WTC11 (cell line): Measurements from ENCODE around the gene KLHDC7A. TPM values are rescaled to one million over a fixed set of nuclear protein-coding genes. Genes with fewer than 3 reads are reported as not detected.
A peak's percentile ranks its signal among the peaks of the same experiment; 100 is the strongest.

ENCODE experiments used
- FOXJ3 ChIP-seq: sonication (generic); formaldehyde crosslinking; IDR thresholded peaks from 2 replicates; pipeline ENCODE4 v1.9.0; 2021; ENCODE audit warnings: missing genetic modification reagents, mild to moderate bottlenecking, borderline replicate concordance
- FOXP1 ChIP-seq: sonication (generic); formaldehyde crosslinking; IDR thresholded peaks from 2 replicates; pipeline ENCODE4 v1.8.0; 2022; ENCODE audit warnings: missing genetic modification reagents, mild to moderate bottlenecking, moderate library complexity, borderline replicate concordance
- MYBL2 ChIP-seq: sonication (generic); formaldehyde crosslinking; IDR thresholded peaks from 2 replicates; pipeline ENCODE4 v1.8.1; 2023; ENCODE audit warnings: mild to moderate bottlenecking, moderate library complexity, missing genetic modification reagents
- NR1H2 ChIP-seq: sonication (generic); formaldehyde crosslinking; IDR thresholded peaks from 2 replicates; pipeline ENCODE4 v1.9.0; 2021; ENCODE audit warnings: mild to moderate bottlenecking, moderate library complexity, missing genetic modification reagents
- PRRX2 ChIP-seq: fragments of 250-450 bp; sonication (Bioruptor Pico); IDR thresholded peaks from 2 replicates; pipeline ENCODE4 v1.8.0; 2021; ENCODE audit warnings: mild to moderate bottlenecking
- SP1 ChIP-seq: sonication (generic); formaldehyde crosslinking; conservative IDR thresholded peaks from 2 replicates; pipeline ENCODE4 v1.8.1; 2022; ENCODE audit warnings: missing genetic modification reagents
- TEAD1 ChIP-seq: sonication (generic); formaldehyde crosslinking; IDR thresholded peaks from 2 replicates; pipeline ENCODE4 v1.8.0; 2022; ENCODE audit warnings: mild to moderate bottlenecking, missing genetic modification reagents
- TEAD4 ChIP-seq: sonication (generic); formaldehyde crosslinking; IDR thresholded peaks from 2 replicates; pipeline ENCODE4 v1.8.0; 2022; ENCODE audit warnings: mild to moderate bottlenecking, missing genetic modification reagents
- TP53 ChIP-seq: sonication (generic); formaldehyde crosslinking; IDR thresholded peaks from 2 replicates; pipeline ENCODE4 v1.8.1; 2023; ENCODE audit warnings: mild to moderate bottlenecking, missing genetic modification reagents
- ZNF263 ChIP-seq: sonication (generic); formaldehyde crosslinking; IDR thresholded peaks from 2 replicates; pipeline ENCODE4 v1.8.1; 2022; ENCODE audit warnings: low read depth, mild to moderate bottlenecking, moderate library complexity, missing genetic modification reagents
- total RNA-seq: library from RNA; stranded (reverse); gene quantifications from 3 replicates; pipeline ENCODE4 v1.2.3, GENCODE V29; 2021
- TF ChIP-seq, protein P1 (sequence below): sonication (generic); formaldehyde crosslinking; IDR thresholded peaks from 2 replicates; pipeline ENCODE4 v1.8.1; 2023; ENCODE audit warnings: mild to moderate bottlenecking, missing genetic modification reagents, borderline replicate concordance
- TF ChIP-seq, protein P2 (sequence below): sonication (generic); formaldehyde crosslinking; IDR thresholded peaks from 2 replicates; pipeline ENCODE4 v1.8.1; 2022; ENCODE audit warnings: mild to moderate bottlenecking, moderate library complexity, missing genetic modification reagents
- TF ChIP-seq, protein P3 (sequence below): sonication (generic); formaldehyde crosslinking; IDR thresholded peaks from 2 replicates; pipeline ENCODE4 v1.8.0; 2023; ENCODE audit warnings: missing genetic modification reagents
- TF ChIP-seq, protein P4 (sequence below): fragments of 250-450 bp; sonication (Bioruptor Pico); IDR thresholded peaks from 2 replicates; pipeline ENCODE4 v1.9.0; 2021; ENCODE audit warnings: mild to moderate bottlenecking
- TF ChIP-seq, protein P5 (sequence below): sonication (generic); formaldehyde crosslinking; IDR thresholded peaks from 2 replicates; pipeline ENCODE4 v1.8.0; 2022; ENCODE audit warnings: mild to moderate bottlenecking, missing genetic modification reagents
- TF ChIP-seq, protein P6 (sequence below): sonication (generic); formaldehyde crosslinking; IDR thresholded peaks from 2 replicates; pipeline ENCODE4 v1.8.0; 2022; ENCODE audit warnings: mild to moderate bottlenecking, missing genetic modification reagents
- TF ChIP-seq, protein P7 (sequence below): fragments of 250-450 bp; sonication (Bioruptor Pico); IDR thresholded peaks from 2 replicates; pipeline ENCODE4 v1.8.0; 2021; ENCODE audit warnings: mild to moderate bottlenecking

Gene KLHDC7A
- total RNA-seq, 1 experiment from 2014 or later, result 14.3 TPM

DNA sequence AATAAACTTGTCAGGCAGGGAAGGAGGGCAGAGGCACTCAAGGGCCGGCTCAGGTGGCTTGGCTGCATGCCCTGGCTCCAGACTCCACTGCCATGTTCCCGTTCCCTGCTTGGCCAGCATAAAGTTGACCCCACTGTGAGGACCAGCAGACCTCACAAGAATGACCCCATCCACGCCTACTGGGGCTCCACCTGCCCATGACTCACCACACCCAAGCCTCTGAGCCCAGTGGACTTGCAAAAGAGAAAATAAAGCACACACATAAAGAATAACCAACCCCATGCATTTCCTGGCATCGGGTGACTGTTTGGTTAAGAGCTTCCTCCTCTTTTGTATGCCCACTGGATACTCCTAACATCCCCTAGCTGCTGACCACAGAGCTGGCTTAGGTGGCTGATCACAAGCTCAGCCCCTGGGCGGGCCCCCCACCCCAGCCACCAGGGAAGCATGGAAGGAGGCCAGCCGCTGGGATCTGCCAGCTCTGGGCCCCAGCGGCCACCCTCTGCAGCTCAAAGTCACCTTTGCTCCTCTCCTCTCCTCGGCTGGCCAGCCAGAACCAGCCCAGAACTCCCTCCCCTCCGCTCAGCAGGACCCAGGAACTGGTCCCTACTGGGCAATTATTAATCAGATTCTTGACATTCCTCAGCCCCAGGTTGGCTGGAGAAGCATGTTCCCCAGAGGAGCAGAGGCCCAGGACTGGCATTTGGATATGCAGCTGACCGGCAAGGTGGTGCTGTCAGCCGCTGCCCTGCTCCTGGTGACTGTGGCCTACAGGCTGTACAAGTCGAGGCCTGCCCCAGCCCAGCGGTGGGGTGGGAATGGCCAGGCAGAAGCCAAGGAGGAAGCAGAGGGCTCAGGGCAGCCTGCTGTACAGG lies at the start of gene KLHDC7A (continued):
- TF ChIP-seq, protein P1, sequence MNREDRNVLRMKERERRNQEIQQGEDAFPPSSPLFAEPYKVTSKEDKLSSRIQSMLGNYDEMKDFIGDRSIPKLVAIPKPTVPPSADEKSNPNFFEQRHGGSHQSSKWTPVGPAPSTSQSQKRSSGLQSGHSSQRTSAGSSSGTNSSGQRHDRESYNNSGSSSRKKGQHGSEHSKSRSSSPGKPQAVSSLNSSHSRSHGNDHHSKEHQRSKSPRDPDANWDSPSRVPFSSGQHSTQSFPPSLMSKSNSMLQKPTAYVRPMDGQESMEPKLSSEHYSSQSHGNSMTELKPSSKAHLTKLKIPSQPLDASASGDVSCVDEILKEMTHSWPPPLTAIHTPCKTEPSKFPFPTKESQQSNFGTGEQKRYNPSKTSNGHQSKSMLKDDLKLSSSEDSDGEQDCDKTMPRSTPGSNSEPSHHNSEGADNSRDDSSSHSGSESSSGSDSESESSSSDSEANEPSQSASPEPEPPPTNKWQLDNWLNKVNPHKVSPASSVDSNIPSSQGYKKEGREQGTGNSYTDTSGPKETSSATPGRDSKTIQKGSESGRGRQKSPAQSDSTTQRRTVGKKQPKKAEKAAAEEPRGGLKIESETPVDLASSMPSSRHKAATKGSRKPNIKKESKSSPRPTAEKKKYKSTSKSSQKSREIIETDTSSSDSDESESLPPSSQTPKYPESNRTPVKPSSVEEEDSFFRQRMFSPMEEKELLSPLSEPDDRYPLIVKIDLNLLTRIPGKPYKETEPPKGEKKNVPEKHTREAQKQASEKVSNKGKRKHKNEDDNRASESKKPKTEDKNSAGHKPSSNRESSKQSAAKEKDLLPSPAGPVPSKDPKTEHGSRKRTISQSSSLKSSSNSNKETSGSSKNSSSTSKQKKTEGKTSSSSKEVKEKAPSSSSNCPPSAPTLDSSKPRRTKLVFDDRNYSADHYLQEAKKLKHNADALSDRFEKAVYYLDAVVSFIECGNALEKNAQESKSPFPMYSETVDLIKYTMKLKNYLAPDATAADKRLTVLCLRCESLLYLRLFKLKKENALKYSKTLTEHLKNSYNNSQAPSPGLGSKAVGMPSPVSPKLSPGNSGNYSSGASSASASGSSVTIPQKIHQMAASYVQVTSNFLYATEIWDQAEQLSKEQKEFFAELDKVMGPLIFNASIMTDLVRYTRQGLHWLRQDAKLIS (CRISPR knock-in tag), result no peak
- TF ChIP-seq FOXP1 (CRISPR knock-in tag) (peak; percentile 70; the same call in 1 of the 2 replicates), FOXJ3 (CRISPR knock-in tag) (no peak), MYBL2 (CRISPR knock-in tag) (peak; percentile 65; the same call in 1 of the 2 replicates), SP1 (peak; percentile 78; the same call in 1 of the 2 replicates), ZNF263 (no peak), TP53 (no peak), TEAD1 (peak; percentile 99), PRRX2 (CRISPR knock-in tag) (no peak), TEAD4 (CRISPR knock-in tag) (peak; percentile 88; the same call in 1 of the 2 replicates), NR1H2 (no peak)
- TF ChIP-seq, protein P2, sequence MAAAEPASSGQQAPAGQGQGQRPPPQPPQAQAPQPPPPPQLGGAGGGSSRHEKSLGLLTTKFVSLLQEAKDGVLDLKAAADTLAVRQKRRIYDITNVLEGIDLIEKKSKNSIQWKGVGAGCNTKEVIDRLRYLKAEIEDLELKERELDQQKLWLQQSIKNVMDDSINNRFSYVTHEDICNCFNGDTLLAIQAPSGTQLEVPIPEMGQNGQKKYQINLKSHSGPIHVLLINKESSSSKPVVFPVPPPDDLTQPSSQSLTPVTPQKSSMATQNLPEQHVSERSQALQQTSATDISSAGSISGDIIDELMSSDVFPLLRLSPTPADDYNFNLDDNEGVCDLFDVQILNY, result no peak
- TF ChIP-seq, protein P3, sequence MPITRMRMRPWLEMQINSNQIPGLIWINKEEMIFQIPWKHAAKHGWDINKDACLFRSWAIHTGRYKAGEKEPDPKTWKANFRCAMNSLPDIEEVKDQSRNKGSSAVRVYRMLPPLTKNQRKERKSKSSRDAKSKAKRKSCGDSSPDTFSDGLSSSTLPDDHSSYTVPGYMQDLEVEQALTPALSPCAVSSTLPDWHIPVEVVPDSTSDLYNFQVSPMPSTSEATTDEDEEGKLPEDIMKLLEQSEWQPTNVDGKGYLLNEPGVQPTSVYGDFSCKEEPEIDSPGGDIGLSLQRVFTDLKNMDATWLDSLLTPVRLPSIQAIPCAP, result no peak
- TF ChIP-seq, protein P4, sequence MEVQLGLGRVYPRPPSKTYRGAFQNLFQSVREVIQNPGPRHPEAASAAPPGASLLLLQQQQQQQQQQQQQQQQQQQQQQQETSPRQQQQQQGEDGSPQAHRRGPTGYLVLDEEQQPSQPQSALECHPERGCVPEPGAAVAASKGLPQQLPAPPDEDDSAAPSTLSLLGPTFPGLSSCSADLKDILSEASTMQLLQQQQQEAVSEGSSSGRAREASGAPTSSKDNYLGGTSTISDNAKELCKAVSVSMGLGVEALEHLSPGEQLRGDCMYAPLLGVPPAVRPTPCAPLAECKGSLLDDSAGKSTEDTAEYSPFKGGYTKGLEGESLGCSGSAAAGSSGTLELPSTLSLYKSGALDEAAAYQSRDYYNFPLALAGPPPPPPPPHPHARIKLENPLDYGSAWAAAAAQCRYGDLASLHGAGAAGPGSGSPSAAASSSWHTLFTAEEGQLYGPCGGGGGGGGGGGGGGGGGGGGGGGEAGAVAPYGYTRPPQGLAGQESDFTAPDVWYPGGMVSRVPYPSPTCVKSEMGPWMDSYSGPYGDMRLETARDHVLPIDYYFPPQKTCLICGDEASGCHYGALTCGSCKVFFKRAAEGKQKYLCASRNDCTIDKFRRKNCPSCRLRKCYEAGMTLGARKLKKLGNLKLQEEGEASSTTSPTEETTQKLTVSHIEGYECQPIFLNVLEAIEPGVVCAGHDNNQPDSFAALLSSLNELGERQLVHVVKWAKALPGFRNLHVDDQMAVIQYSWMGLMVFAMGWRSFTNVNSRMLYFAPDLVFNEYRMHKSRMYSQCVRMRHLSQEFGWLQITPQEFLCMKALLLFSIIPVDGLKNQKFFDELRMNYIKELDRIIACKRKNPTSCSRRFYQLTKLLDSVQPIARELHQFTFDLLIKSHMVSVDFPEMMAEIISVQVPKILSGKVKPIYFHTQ (CRISPR knock-in tag), result 0 out of 2 replicates have a peak, but pooled peaks have one; percentile 35
- TF ChIP-seq, protein P5, sequence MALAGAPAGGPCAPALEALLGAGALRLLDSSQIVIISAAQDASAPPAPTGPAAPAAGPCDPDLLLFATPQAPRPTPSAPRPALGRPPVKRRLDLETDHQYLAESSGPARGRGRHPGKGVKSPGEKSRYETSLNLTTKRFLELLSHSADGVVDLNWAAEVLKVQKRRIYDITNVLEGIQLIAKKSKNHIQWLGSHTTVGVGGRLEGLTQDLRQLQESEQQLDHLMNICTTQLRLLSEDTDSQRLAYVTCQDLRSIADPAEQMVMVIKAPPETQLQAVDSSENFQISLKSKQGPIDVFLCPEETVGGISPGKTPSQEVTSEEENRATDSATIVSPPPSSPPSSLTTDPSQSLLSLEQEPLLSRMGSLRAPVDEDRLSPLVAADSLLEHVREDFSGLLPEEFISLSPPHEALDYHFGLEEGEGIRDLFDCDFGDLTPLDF, result no peak
- TF ChIP-seq, protein P6, sequence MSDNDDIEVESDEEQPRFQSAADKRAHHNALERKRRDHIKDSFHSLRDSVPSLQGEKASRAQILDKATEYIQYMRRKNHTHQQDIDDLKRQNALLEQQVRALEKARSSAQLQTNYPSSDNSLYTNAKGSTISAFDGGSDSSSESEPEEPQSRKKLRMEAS (CRISPR knock-in tag), result peak; percentile 68
- TF ChIP-seq, protein P7, sequence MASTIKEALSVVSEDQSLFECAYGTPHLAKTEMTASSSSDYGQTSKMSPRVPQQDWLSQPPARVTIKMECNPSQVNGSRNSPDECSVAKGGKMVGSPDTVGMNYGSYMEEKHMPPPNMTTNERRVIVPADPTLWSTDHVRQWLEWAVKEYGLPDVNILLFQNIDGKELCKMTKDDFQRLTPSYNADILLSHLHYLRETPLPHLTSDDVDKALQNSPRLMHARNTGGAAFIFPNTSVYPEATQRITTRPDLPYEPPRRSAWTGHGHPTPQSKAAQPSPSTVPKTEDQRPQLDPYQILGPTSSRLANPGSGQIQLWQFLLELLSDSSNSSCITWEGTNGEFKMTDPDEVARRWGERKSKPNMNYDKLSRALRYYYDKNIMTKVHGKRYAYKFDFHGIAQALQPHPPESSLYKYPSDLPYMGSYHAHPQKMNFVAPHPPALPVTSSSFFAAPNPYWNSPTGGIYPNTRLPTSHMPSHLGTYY (CRISPR knock-in tag), result no peak
